Panc1 (cell line): ENCODE measurements around the gene CFAP221. TPM values are rescaled to one million over a fixed set of nuclear protein-coding genes. Genes with fewer than 3 reads are reported as not detected.

Source experiments
- ATAC-seq: fragments of 200-7000 bp; cut with Tn5 transposase; 2 replicates; pipeline ENCODE4 v1.9.1; 2020; ENCODE audit warnings: mild to moderate bottlenecking, moderate library complexity
- BruUV-seq: library from RNA; stranded (reverse); fragments of 400-500 nt; replicated peaks from 2 replicates; lab custom pipeline; 2021; lab: Mats Ljungman, UMichigan
- CTCF ChIA-PET: fragments of 300-600 bp; sonication (Branson Sonifier 250); formaldehyde crosslinking; loops from one replicate; lab custom pipeline; 2022; ENCODE audit warnings: antibody characterized with exemption; lab: Charles Lee
- POLR2A ChIA-PET: fragments of 300-600 bp; sonication (Branson Sonifier 250); formaldehyde crosslinking; loops from one replicate; lab custom pipeline; 2022; ENCODE audit warnings: antibody characterized with exemption; lab: Charles Lee
- DNase-seq: peaks from one replicate; pipeline ENCODE4 v3.0.0-alpha.2; 2010; ENCODE audit warnings: low read depth, low spot score
- H3K27ac ChIP-seq: 2 replicates; pipeline ENCODE4 v1.5.1; 2011; ENCODE audit warnings: mild to moderate bottlenecking, low read length, inconsistent platforms
- H3K27me3 ChIP-seq: fragments of 200-500 bp; sonication (Bioruptor generic); 2 replicates; pipeline ENCODE4 v1.6.0; 2014; ENCODE audit warnings: low read length, inconsistent platforms; ENCODE audit not compliant: control insufficient read depth, insufficient read depth
- H3K36me3 ChIP-seq: fragments of 200-500 bp; sonication (Bioruptor generic); 2 replicates; pipeline ENCODE4 v1.5.1; 2014; ENCODE audit warnings: inconsistent platforms, mild to moderate bottlenecking, low read length, moderate library complexity; ENCODE audit not compliant: control insufficient read depth, insufficient read depth
- H3K4me1 ChIP-seq: 2 replicates; pipeline ENCODE4 v1.5.1; 2011; ENCODE audit warnings: inconsistent platforms, mild to moderate bottlenecking, low read length, moderate library complexity; ENCODE audit not compliant: control insufficient read depth, insufficient read depth
- H3K4me3 ChIP-seq, 2 experiments: 2 replicates each; pipeline ENCODE4 v1.5.1; 2011 to 2012; ENCODE audit warnings: low read depth in 2 of 2, low read length in 2 of 2, mild to moderate bottlenecking in 2 of 2, inconsistent platforms in 1 of 2, moderate library complexity in 1 of 2
- H3K9me3 ChIP-seq: fragments of 200-500 bp; sonication (Bioruptor generic); 2 replicates; pipeline ENCODE4 v1.5.1; 2014; ENCODE audit warnings: low read depth, mild to moderate bottlenecking, inconsistent platforms, low read length, moderate library complexity; ENCODE audit not compliant: control insufficient read depth, insufficient read depth
- CTCF ChIP-seq: fragments of 450-650 bp; IDR thresholded peaks from 2 replicates; pipeline ENCODE4 v1.5.1; 2017; ENCODE audit warnings: mild to moderate bottlenecking
- POLR2AphosphoS5 ChIP-seq: IDR thresholded peaks from 2 replicates; pipeline ENCODE4 v1.6.1; 2012; ENCODE audit warnings: mild to moderate bottlenecking, low read depth, low read length, moderate library complexity
- REST ChIP-seq, 2 experiments: IDR thresholded peaks; 2 replicates each; pipeline ENCODE4 v1.6.1; 2011 to 2012; ENCODE audit warnings: low read depth in 2 of 2, control low read depth in 1 of 2, low read length in 1 of 2, mild to moderate bottlenecking in 1 of 2, moderate library complexity in 1 of 2; ENCODE audit not compliant: insufficient read depth in 1 of 2
- SIN3A ChIP-seq: IDR thresholded peaks from 2 replicates; pipeline ENCODE4 v1.6.1; 2012; ENCODE audit warnings: low read depth, mild to moderate bottlenecking, low read length, moderate library complexity, borderline replicate concordance; ENCODE audit not compliant: insufficient read depth
- TCF7L2 ChIP-seq: IDR thresholded peaks from 2 replicates; pipeline ENCODE4 v1.6.1; 2011; ENCODE audit warnings: mild to moderate bottlenecking, low read depth, low read length, inconsistent platforms
- in situ Hi-C: cut with HindIII; loops from 2 replicates; pipeline ENCODE4 v1.10.0; 2016; ENCODE audit warnings: low sequenced_read_pairs, low pct_unique_long_range_greater_than_20kb
- intact Hi-C: fragments of 100-400 bp; cut with micrococcal nuclease; formaldehyde crosslinking; loops from one replicate; pipeline ENCODE4 v1.10.0; 2022; ENCODE audit not compliant: unreplicated experiment
- total RNA-seq: library from RNA; stranded (reverse); gene quantifications from one replicate; pipeline ENCODE4 v1.2.1, GENCODE V29; 2021; ENCODE audit not compliant: unreplicated experiment

The CFAP221 gene
- total RNA-seq, 1 experiment from 2014 or later, result not detected

DNA sequence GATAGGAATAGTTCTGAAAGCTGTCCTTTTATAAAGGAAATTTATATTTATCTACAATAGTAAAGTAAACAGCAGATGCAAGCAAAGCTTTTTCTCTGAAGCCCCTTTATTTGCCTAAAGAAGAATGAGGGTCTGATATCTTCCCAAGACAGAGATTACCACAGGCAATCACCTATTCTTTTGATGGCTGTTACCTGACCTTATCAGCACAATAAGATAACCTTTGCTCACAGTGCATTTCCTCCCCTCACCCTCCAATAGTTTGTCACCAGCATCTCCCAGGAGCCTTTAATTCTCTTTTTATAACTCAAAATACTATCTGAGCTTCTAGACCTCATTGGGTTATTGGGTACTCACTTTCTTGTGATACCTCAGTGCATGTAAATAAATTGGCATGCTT is 6.5 kb upstream of the CFAP221 start:
- no peak for ATAC-seq

DNA sequence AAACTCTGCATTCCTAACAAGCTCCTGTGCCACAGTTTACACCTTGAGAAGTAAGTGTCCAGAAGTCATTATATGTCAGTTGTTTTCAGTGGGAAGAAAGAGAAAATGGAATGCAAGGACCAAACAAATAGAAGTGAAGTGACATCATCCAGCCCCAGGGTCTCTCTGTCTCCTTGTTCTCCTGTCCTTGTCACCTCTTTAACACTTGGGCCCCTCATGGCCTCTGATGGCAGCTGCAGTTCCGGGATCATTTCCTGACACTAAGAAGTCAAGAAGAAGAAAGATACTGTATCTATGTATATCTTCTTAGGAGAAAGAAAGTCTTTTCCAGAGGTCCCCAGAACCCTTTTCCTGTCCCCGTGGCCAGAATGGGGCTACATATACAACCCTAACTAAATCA is 2.8 kb upstream of the CFAP221 start:
- ChIA-PET POLR2A (no interaction called here), CTCF (no interaction called here)
- peaks cover 28% of the 10 kb centered on the region; the same call in 1 of the 2 replicates for H3K27me3 ChIP-seq
- BruUV-seq, result no TSS peak
- DNase-seq (no peak), ATAC-seq (no peak)
- H3K4me3 ChIP-seq, result no peak overlapping the region
- H3K9me3 ChIP-seq, result no peaks in the 10 kb centered on the region
- no peak for TF ChIP-seq POLR2AphosphoS5
- no peak for TF ChIP-seq CTCF
- TF ChIP-seq TCF7L2, result no peak
- TF ChIP-seq SIN3A, result no peak
- TF ChIP-seq REST (IDR thresholded peaks at IDR 0.05; ENCODE audit: insufficient read depth in 1 of 2, low read depth in 2 of 2, low read length in 1 of 2), result no peak
- H3K36me3 ChIP-seq, result no peaks in the 10 kb centered on the region
- no peak overlapping the region for H3K27ac ChIP-seq
- in situ Hi-C loops (no loop called here), intact Hi-C loops (no loop called here)
- H3K4me1 ChIP-seq, result no peaks in the 10 kb centered on the region; the same call in 1 of the 2 replicates

More for the DNA sequence above, 6.5 kb upstream of the CFAP221 start:
- no TSS peak for BruUV-seq
- in situ Hi-C loops (no loop called here), intact Hi-C loops (no loop called here)
- POLR2A ChIA-PET, result no interaction called here
- no peak overlapping the region for H3K27ac ChIP-seq
- DNase-seq, result no peak
- peaks cover 9% of the 10 kb centered on the region; the same call in 1 of the 2 replicates for H3K27me3 ChIP-seq
- no peaks in the 10 kb centered on the region for H3K36me3 ChIP-seq
- no peaks in the 10 kb centered on the region for H3K4me1 ChIP-seq
- CTCF ChIA-PET, result no interaction called here
- H3K9me3 ChIP-seq, result no peaks in the 10 kb centered on the region
- H3K4me3 ChIP-seq, result no peak overlapping the region
- no peak for TF ChIP-seq TCF7L2
- no peak for TF ChIP-seq CTCF
- TF ChIP-seq POLR2AphosphoS5, result no peak
- TF ChIP-seq REST (IDR thresholded peaks at IDR 0.05; ENCODE audit: insufficient read depth in 1 of 2, low read depth in 2 of 2, low read length in 1 of 2), result no peak
- no peak for TF ChIP-seq SIN3A
